BE2C (cell line): Measurements from ENCODE around the gene CCDC141.

ENCODE experiments used
- DNase-seq: peaks from one replicate; pipeline ENCODE4 v3.0.0-alpha.2; 2020
- H3K27me3 ChIP-seq: fragments of 250-450 bp; sonication (Bioruptor Pico); 2 replicates; pipeline ENCODE4 v1.5.1; 2020; ENCODE audit warnings: mild to moderate bottlenecking
- H3K36me3 ChIP-seq: fragments of 250-450 bp; sonication (Bioruptor Pico); 2 replicates; pipeline ENCODE4 v1.5.1; 2020; ENCODE audit warnings: mild to moderate bottlenecking
- H3K4me1 ChIP-seq: fragments of 250-450 bp; sonication (Bioruptor Pico); 2 replicates; pipeline ENCODE4 v1.5.1; 2020
- H3K4me3 ChIP-seq: 2 replicates; pipeline ENCODE4 v1.5.1; 2011; ENCODE audit warnings: low read depth, low read length
- H3K9me3 ChIP-seq: fragments of 250-450 bp; sonication (Bioruptor Pico); 2 replicates; pipeline ENCODE4 v1.5.1; 2020
- CTCF ChIP-seq: IDR thresholded peaks from 2 replicates; pipeline ENCODE4 v1.5.1; 2012; ENCODE audit warnings: mild to moderate bottlenecking, low read depth, low read length

Gene CCDC141

GRCh38 chr2:178787155-178787554, 262.8 kb downstream of the CCDC141 start:
- Histone ChIP-seq H3K9me3 (no peaks in the 10 kb centered on the region), H3K4me1 (no peaks in the 10 kb centered on the region), H3K36me3 (no peaks in the 10 kb centered on the region), H3K27me3 (no peaks in the 10 kb centered on the region), H3K4me3 (no peak overlapping the region)
- TF ChIP-seq CTCF = no peak
- DNase-seq = no peak

- H3K9me3 ChIP-seq = no peaks in the 10 kb centered on the region
- no peak for DNase-seq
- H3K36me3 ChIP-seq = no peaks in the 10 kb centered on the region
- TF ChIP-seq CTCF = no peak
- H3K27me3 ChIP-seq = no peaks in the 10 kb centered on the region
- H3K4me3 ChIP-seq = no peak overlapping the region
- H3K4me1 ChIP-seq = no peaks in the 10 kb centered on the region
These were observed 266.0 kb downstream of the CCDC141 start for GRCh38 chr2:178783889-178784288.

GRCh38 chr2:178782236-178782635, 267.7 kb downstream of the CCDC141 start:
- TF ChIP-seq CTCF = no peak
- no peaks in the 10 kb centered on the region for H3K9me3 ChIP-seq
- no peaks in the 10 kb centered on the region for H3K4me1 ChIP-seq
- no peaks in the 10 kb centered on the region for H3K36me3 ChIP-seq
- H3K4me3 ChIP-seq = no peak overlapping the region
- DNase-seq = no peak
- no peaks in the 10 kb centered on the region for H3K27me3 ChIP-seq
